Adrenal gland (tissue), 5 donors: Measurements from ENCODE around the gene SMCHD1.

Experiments
- CTCF ChIP-seq, 6 experiments: fragments of 450-650 bp in 4 of 6; fragments of 200-600 bp in 2 of 6; sonication (generic) in 1 of 6; IDR thresholded peaks; 1 replicate in 5 of 6; 2 replicates in 1 of 6; pipeline versions ENCODE4 v1.5.1 to v1.8.0; 2016 to 2021; ENCODE audit warnings: antibody characterized with exemption in 6 of 6, mild to moderate bottlenecking in 2 of 6, moderate library complexity in 1 of 6
- POLR2A ChIP-seq, 2 donors: fragments of 450-650 bp; IDR thresholded peaks; one replicate each; pipeline ENCODE4 v1.6.1; 2017; ENCODE audit warnings: antibody characterized with exemption in 2 of 2, mild to moderate bottlenecking in 2 of 2, moderate library complexity in 1 of 2
- donor health status: DM: no; HTN: no; CAD: no.

GRCh38 chr18:2654928-2655177 lies 673 bp upstream of the SMCHD1 start:
- TF ChIP-seq CTCF (IDR thresholded peaks at IDR 0.05) (no peak), POLR2A (IDR thresholded peaks at IDR 0.05) (no peak)
